Adrenal gland (tissue), 5 donors: ENCODE data around the gene PSMG3.

ENCODE experiments used
- CTCF ChIP-seq, 6 experiments: fragments of 450-650 bp in 4 of 6; fragments of 200-600 bp in 2 of 6; sonication (generic) in 1 of 6; IDR thresholded peaks; 1 replicate in 5 of 6; 2 replicates in 1 of 6; pipeline versions ENCODE4 v1.5.1 to v1.8.0; 2016 to 2021; ENCODE audit warnings: antibody characterized with exemption in 6 of 6, mild to moderate bottlenecking in 2 of 6, moderate library complexity in 1 of 6
- POLR2A ChIP-seq, 2 donors: fragments of 450-650 bp; IDR thresholded peaks; one replicate each; pipeline ENCODE4 v1.6.1; 2017; ENCODE audit warnings: antibody characterized with exemption in 2 of 2, mild to moderate bottlenecking in 2 of 2, moderate library complexity in 1 of 2
- donor health status: DM: no; HTN: no; CAD: no.

- TF ChIP-seq POLR2A (IDR thresholded peaks at IDR 0.05), result no peak
- no peak for TF ChIP-seq CTCF (IDR thresholded peaks at IDR 0.05)
These were observed 38.5 kb upstream of the PSMG3 start for GRCh38 chr7:1608318-1608717.
